ENCODE measurements around the gene POP5.

DNA sequence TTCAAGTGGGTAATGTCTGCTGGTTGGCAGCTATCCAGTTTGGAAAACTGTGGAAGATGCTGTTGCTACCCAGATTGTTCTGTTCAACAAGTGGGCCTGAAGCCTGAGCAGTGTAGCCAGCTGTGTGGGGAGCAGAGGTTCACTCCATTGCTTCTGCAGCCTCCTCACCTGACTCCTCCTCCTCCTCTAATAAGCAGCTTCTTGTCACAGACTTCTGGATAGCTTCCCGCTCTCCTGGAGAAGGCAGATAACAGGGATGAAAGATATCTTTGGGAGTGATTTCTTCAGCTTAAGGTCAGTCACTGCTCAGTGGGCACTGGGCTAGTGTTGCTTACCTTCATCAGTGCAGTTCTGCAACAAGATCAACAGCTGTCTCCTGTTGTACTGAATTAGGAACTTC is 2.0 kb downstream of the POP5 start:
- TF ChIP-seq, protein P1, sequence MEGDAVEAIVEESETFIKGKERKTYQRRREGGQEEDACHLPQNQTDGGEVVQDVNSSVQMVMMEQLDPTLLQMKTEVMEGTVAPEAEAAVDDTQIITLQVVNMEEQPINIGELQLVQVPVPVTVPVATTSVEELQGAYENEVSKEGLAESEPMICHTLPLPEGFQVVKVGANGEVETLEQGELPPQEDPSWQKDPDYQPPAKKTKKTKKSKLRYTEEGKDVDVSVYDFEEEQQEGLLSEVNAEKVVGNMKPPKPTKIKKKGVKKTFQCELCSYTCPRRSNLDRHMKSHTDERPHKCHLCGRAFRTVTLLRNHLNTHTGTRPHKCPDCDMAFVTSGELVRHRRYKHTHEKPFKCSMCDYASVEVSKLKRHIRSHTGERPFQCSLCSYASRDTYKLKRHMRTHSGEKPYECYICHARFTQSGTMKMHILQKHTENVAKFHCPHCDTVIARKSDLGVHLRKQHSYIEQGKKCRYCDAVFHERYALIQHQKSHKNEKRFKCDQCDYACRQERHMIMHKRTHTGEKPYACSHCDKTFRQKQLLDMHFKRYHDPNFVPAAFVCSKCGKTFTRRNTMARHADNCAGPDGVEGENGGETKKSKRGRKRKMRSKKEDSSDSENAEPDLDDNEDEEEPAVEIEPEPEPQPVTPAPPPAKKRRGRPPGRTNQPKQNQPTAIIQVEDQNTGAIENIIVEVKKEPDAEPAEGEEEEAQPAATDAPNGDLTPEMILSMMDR (IDR thresholded peaks at IDR 0.05; ENCODE audit: low read depth, low read length), result no peak
- TF ChIP-seq MYC (IDR thresholded peaks at IDR 0.05; ENCODE audit: low read depth, low read length) (no peak), MAX (IDR thresholded peaks at IDR 0.05; ENCODE audit: low read depth, low read length) (no peak)

Data from NB4 (cell line).